ENCODE measurements around the gene SAFB2. TPM values are rescaled to one million over a fixed set of nuclear protein-coding genes. Genes with fewer than 3 reads are reported as not detected.

SAFB2 gene
- 86.9 TPM for total RNA-seq (2021; ENCODE audit: unreplicated experiment)
- polyA plus RNA-seq (2012) = 52.8 and 74.1 TPM in 2 replicates
- Bru-seq, nascent RNA = percentile 86 among the genes with signal in this experiment
- percentile 91 among the genes with signal in this experiment for BruChase-seq, experiment 1, labeled RNA remaining after a 6-hour chase
- percentile 93 among the genes with signal in this experiment for BruChase-seq, experiment 2, labeled RNA remaining after a 2-hour chase
- long read RNA-seq, transcript SAFB2-201 (21 exons, 3,371 nt) = major isoform, 5 of 56 reads
- long read RNA-seq, partial matches to known transcripts = 35 of 56 reads
- long read RNA-seq, other reads (novel, unspliced or antisense) = 16 of 56 reads

DNA sequence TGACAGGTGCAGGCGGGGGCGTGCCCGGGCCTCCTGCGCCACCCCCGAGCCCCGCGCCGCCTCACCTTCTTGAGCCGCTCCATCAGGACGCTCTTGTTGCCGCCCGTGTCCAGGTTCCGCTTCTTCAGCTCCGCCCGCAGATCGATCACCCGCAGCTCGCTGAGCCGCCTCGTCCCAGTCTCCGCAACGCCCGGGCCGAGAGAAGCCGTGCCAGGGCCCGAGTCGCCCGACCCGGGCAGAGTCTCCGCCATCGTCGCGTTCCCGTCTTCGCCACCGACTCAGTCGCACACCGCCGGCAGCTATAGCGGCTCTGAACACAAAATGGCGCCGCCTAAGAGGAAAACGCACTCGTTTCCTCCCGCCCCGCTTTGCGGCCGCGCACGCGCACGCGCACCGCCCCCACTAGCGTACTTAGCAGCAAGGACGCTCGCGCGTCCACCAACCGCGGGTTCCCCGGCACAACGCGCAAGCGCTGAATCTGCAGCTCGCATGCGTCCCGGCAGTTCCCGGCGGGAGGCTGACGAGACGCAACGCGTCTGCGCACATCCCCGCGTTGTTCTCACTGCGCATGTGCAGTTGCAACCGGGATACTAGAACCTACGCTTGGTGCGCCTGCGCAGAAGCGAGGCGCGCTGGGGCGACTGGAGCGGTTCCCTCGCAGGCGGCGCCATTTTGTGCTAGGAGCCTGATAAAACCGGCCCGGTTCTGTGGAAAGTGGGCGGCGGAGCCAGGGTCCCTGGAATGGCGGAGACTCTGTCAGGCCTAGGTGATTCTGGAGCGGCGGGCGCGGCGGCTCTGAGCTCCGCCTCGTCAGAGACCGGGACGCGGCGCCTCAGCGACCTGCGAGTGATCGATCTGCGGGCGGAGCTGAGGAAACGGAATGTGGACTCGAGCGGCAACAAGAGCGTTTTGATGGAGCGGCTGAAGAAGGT is at the start of gene SAFB2, which contains the start of gene SAFB:
SAFB2 (minus strand) TSS at position 312 of the 932 bp plus-strand sequence; CDS start at position 251, 61 bp downstream.
SAFB (plus strand) TSS at position 619 of the 932 bp plus-strand sequence; CDS start at position 742, 123 bp downstream.
- H3K79me2 ChIP-seq (ENCODE audit: insufficient read depth, low read length) = peaks cover 97% of the 10 kb centered on the region
- H3K4me2 ChIP-seq (ENCODE audit: low read length) = peak within 1 kb of the TSS; percentile 85
- H3K4me1 ChIP-seq (ENCODE audit: control insufficient read depth in 1 of 2, insufficient read depth in 2 of 2, low read length in 2 of 2) = peaks cover 14 to 24% of the 10 kb centered on the region in 2 experiments; a peak in 3 of 4 replicates
- H3K9ac ChIP-seq (ENCODE audit: low read length) = peak within 1 kb of the TSS; percentile 98
- peak within 1 kb of the TSS; percentile 87 to 97 for H3K4me3 ChIP-seq (replicated peaks in 1 of 2; ENCODE audit: low read depth in 1 of 2, low read length in 2 of 2)
- H3K27ac ChIP-seq (ENCODE audit: low read depth, low read length) = peak within 1 kb of the TSS; percentile 92
- ChIA-PET POLR2A (interaction anchor here (0.6 to 1.9 kb wide), 12 partner anchors 9 to 984 kb away, joined by 3 to 13 read pairs (median 3); partner anchors contain the start of genes KDM4B, NDUFA11, RPL36 and VMAC), CTCF (interaction anchor here (0.7 to 1.4 kb wide), 2 partner anchors 67 to 75 kb away, joined by 3 to 8 read pairs; partner anchors contain the start of gene RPL36), RAD21 (ENCODE audit: low non-redundant PET in 1 of 2, low total read pairs in 2 of 2, uncharacterized antibody in 2 of 2, unreplicated experiment in 2 of 2) (interaction anchor here in 1 of 2 experiments (1.0 kb wide), 1 partner anchor 67 kb away, joined by 3 read pairs; the partner anchor contains the start of gene RPL36)
- no peaks in the 10 kb centered on the region for H3K27me3 ChIP-seq (ENCODE audit: insufficient read depth, low read length)
- H3K9me2 ChIP-seq (ENCODE audit: insufficient read depth) = no peaks in the 10 kb centered on the region
- intact Hi-C loops (cut with micrococcal nuclease) = no loop called here
- peaks cover 11% of the 10 kb centered on the region; the same call in 1 of the 2 replicates for H4K20me1 ChIP-seq (ENCODE audit: insufficient read depth)
- peak; percentile 96 for ATAC-seq
- BruUV-seq (replicated peaks) = no TSS peak
- peak; percentile 99 for DNase-seq (ENCODE audit: low read depth, low spot score)
- H3K9me3 ChIP-seq (ENCODE audit: control insufficient read depth in 1 of 2, insufficient read depth in 1 of 2, low read depth in 1 of 2, low read length in 2 of 2) = no peaks in the 10 kb centered on the region
- H2AFZ ChIP-seq (ENCODE audit: low read depth, low read length, poor library complexity, severe bottlenecking) = no peak within 1 kb of the TSS
- peaks cover 38 to 60% of the 10 kb centered on the region in 2 experiments for H3K36me3 ChIP-seq (ENCODE audit: control insufficient read depth in 1 of 2, insufficient read depth in 2 of 2, low read length in 2 of 2)
- TF ChIP-seq, protein P1, sequence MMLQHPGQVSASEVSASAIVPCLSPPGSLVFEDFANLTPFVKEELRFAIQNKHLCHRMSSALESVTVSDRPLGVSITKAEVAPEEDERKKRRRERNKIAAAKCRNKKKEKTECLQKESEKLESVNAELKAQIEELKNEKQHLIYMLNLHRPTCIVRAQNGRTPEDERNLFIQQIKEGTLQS (IDR thresholded peaks at IDR 0.05) = no peak
- TF ChIP-seq RAD21 (IDR thresholded peaks at IDR 0.05; ENCODE audit: low read depth) (no peak), ZFX (IDR thresholded peaks at IDR 0.05) (no peak; the same call in 1 of the 2 replicates), JUND (IDR thresholded peaks at IDR 0.05) (no peak), POLR2A (IDR thresholded peaks at IDR 0.05; ENCODE audit: borderline replicate concordance, extremely low read depth, insufficient read depth, insufficient read length) (peak; percentile 95), SIN3A (IDR thresholded peaks at IDR 0.05; ENCODE audit: low read depth) (peak; percentile 92), FOSL1 (IDR thresholded peaks at IDR 0.05; ENCODE audit: low read depth) (no peak), YY1 (IDR thresholded peaks at IDR 0.05; ENCODE audit: extremely low read depth, insufficient replicate concordance, low read depth, low read length) (peak; percentile 92), EGR1 (IDR thresholded peaks at IDR 0.05; ENCODE audit: low read depth) (peak; percentile 86), CEBPB (IDR thresholded peaks at IDR 0.05; ENCODE audit: low read depth) (no peak), TCF7L2 (IDR thresholded peaks at IDR 0.05; ENCODE audit: borderline replicate concordance, extremely low read depth, insufficient read depth, insufficient read length) (peak; percentile 7)
- TF ChIP-seq, protein P2, sequence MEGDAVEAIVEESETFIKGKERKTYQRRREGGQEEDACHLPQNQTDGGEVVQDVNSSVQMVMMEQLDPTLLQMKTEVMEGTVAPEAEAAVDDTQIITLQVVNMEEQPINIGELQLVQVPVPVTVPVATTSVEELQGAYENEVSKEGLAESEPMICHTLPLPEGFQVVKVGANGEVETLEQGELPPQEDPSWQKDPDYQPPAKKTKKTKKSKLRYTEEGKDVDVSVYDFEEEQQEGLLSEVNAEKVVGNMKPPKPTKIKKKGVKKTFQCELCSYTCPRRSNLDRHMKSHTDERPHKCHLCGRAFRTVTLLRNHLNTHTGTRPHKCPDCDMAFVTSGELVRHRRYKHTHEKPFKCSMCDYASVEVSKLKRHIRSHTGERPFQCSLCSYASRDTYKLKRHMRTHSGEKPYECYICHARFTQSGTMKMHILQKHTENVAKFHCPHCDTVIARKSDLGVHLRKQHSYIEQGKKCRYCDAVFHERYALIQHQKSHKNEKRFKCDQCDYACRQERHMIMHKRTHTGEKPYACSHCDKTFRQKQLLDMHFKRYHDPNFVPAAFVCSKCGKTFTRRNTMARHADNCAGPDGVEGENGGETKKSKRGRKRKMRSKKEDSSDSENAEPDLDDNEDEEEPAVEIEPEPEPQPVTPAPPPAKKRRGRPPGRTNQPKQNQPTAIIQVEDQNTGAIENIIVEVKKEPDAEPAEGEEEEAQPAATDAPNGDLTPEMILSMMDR (IDR thresholded peaks at IDR 0.05 in 2 of 3, conservative IDR thresholded peaks at IDR 0.05 in 1 of 3; ENCODE audit: borderline replicate concordance in 1 of 3, insufficient read depth in 1 of 3, low read depth in 2 of 3, low read length in 2 of 3) = no peak
- TF ChIP-seq, protein P3, sequence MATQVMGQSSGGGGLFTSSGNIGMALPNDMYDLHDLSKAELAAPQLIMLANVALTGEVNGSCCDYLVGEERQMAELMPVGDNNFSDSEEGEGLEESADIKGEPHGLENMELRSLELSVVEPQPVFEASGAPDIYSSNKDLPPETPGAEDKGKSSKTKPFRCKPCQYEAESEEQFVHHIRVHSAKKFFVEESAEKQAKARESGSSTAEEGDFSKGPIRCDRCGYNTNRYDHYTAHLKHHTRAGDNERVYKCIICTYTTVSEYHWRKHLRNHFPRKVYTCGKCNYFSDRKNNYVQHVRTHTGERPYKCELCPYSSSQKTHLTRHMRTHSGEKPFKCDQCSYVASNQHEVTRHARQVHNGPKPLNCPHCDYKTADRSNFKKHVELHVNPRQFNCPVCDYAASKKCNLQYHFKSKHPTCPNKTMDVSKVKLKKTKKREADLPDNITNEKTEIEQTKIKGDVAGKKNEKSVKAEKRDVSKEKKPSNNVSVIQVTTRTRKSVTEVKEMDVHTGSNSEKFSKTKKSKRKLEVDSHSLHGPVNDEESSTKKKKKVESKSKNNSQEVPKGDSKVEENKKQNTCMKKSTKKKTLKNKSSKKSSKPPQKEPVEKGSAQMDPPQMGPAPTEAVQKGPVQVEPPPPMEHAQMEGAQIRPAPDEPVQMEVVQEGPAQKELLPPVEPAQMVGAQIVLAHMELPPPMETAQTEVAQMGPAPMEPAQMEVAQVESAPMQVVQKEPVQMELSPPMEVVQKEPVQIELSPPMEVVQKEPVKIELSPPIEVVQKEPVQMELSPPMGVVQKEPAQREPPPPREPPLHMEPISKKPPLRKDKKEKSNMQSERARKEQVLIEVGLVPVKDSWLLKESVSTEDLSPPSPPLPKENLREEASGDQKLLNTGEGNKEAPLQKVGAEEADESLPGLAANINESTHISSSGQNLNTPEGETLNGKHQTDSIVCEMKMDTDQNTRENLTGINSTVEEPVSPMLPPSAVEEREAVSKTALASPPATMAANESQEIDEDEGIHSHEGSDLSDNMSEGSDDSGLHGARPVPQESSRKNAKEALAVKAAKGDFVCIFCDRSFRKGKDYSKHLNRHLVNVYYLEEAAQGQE (IDR thresholded peaks at IDR 0.05; ENCODE audit: low read depth) = no peak
- TF ChIP-seq, protein P4, sequence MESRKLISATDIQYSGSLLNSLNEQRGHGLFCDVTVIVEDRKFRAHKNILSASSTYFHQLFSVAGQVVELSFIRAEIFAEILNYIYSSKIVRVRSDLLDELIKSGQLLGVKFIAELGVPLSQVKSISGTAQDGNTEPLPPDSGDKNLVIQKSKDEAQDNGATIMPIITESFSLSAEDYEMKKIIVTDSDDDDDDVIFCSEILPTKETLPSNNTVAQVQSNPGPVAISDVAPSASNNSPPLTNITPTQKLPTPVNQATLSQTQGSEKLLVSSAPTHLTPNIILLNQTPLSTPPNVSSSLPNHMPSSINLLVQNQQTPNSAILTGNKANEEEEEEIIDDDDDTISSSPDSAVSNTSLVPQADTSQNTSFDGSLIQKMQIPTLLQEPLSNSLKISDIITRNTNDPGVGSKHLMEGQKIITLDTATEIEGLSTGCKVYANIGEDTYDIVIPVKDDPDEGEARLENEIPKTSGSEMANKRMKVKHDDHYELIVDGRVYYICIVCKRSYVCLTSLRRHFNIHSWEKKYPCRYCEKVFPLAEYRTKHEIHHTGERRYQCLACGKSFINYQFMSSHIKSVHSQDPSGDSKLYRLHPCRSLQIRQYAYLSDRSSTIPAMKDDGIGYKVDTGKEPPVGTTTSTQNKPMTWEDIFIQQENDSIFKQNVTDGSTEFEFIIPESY (IDR thresholded peaks at IDR 0.05; ENCODE audit: extremely low read depth, insufficient replicate concordance, low read length) = no peak
- TF ChIP-seq, protein P5, sequence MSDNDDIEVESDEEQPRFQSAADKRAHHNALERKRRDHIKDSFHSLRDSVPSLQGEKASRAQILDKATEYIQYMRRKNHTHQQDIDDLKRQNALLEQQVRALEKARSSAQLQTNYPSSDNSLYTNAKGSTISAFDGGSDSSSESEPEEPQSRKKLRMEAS (IDR thresholded peaks at IDR 0.05) = peak; percentile 85; the same call in 1 of the 2 replicates
